Ishikawa (cell line): ENCODE data around the gene CD86.

Experiments used
- CEBPB ChIP-seq: IDR thresholded peaks from 2 replicates; pipeline ENCODE4 v1.6.1; 2012
- MAX ChIP-seq: IDR thresholded peaks from 2 replicates; pipeline ENCODE4 v1.6.1; 2012
- REST ChIP-seq: IDR thresholded peaks from 2 replicates; pipeline ENCODE4 v1.6.1; 2012; ENCODE audit warnings: low read depth, mild to moderate bottlenecking
- TEAD4 ChIP-seq: IDR thresholded peaks from 2 replicates; pipeline ENCODE4 v1.6.1; 2012
- ZBTB7A ChIP-seq: IDR thresholded peaks from 2 replicates; pipeline ENCODE4 v1.6.1; 2012; ENCODE audit warnings: low read depth

- TF ChIP-seq REST (no peak), TEAD4 (no peak), MAX (no peak), CEBPB (no peak), ZBTB7A (no peak)
Observed at GRCh38 chr3:122014741-122015140, 40.4 kb upstream of the CD86 start.
